Subcutaneous adipose tissue (tissue), 4 donors: ENCODE data around the gene MRAS. TPM values are rescaled to one million over a fixed set of nuclear protein-coding genes. Genes with fewer than 3 reads are reported as not detected.

Source experiments
- CTCF ChIP-seq: fragments of 450-650 bp; IDR thresholded peaks from one replicate; pipeline ENCODE4 v1.5.1; 2016; ENCODE audit warnings: low read depth, mild to moderate bottlenecking, control low read depth, antibody characterized with exemption, moderate library complexity
- total RNA-seq, 4 donors: library from RNA; depleted of rRNA; stranded (reverse); fragments of >200 nt; gene quantifications; one replicate each; pipeline ENCODE4 v1.1.0, GENCODE V29; 2016

Gene MRAS
- total RNA-seq, 4 donors from 2014 or later: 121 to 219 (median 148) TPM

DNA sequence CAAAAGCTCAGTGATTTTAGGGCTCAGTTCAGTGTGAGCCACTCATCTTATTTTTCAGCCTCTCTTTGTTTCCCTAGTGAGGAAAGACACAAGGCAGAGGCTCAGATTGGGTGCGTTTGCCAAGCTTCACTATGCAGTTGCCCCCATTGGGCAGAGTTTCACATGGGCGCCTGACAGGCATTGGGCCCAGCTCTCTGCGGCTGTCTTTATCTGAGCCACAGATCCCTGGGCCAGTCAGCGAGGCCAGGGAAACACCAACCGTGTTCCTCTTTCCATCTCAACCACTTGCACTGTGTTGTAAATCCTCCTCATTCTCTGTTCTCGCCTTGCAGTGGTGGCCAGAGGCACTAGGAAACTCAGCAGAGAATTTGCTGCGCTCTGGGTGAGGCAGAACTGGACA is 96.9 kb downstream of the MRAS start:
- TF ChIP-seq CTCF: no peak

GRCh38 chr3:138445654-138446053 is 97.3 kb downstream of the MRAS start:
- no peak for TF ChIP-seq CTCF

GRCh38 chr3:138448631-138449030 is 100.3 kb downstream of the MRAS start:
- TF ChIP-seq CTCF: no peak

GRCh38 chr3:138449490-138449889 is 101.1 kb downstream of the MRAS start:
- no peak for TF ChIP-seq CTCF

DNA sequence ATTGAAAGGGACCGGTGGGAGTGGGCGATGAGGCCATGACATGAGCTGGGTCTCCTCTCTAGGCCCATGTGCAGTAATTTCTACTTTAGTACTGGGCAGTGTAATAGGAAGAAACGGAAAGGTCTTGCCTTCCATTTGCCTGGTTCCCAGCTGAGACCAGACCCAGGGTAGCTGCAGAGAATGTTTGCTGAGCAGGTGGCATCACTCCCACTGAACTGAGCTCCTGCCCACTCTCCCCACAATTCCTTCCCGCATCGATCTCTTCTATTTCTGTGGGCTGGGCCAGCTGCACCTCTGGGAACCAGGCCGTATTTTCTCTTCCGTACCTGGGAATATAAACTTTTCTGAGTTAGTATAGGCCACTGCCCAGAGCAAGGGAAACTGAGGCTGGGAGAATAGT is 101.8 kb downstream of the MRAS start:
- no peak for TF ChIP-seq CTCF

DNA sequence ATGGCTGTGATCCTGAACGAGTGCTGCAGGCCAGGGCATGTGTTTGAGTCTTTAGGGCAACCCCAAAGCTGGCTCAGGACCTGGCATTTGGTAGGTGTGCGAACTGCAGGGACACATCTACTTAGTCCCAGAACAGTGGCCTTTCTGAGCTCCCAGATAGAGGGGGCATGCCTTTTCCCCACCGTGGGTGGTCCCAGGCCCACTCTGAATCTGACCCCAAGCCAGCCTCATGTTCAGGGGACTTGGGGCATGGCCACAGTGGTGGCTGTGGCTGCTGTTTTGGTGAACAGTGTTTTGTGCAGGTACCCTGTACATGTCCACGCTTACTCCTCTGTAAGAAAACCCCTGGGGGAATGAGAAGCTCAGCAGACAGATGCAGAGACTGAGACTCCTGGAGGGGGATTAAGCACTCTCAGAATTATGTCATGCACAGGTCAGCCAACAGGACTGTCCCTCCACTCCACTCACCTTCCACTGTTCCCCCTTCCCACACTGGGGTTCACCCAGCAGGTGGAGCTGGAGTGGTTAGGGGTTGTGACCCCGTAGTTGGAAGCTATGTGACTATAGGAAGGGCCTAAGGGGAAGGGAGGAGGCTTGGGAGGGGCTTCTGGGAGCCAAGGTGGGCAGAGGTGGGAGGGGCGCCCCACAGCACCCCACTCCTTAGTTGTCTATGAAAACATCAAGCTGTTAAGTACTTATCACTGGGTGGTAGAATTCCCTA is 102.5 kb downstream of the MRAS start:
- no peak for TF ChIP-seq CTCF

DNA sequence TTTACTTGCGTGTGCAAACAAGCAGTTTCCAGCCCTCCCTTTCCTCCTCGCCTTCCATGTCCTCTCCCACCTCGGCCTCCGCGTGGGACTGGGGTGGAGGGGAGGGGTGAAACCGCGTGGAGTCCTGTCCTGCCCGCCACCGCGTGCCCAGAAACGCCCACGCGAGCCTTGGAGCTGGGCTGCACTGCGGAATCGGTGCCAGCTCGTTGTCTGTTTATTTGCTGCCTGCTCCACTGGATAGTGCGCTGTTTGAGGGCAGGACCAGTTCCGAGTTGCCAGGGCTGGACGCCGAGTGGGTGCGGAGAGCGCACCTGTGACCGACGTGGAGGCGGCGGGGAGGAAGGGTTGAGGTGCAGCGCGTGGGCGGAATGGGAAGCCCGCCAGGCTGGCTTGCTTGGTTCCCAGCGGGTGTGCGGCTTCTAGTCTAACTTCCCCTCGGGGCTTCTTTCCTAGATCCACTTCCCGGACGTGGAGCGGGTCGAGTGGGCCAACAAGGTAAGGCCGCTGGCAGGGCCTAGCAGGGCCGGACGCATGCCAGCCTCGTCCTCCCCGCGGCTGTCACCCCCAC is 103.3 kb downstream of the MRAS start:
- TF ChIP-seq CTCF: no peak
